Neural cell (in vitro differentiated cells): ENCODE data around the gene PKN1.

Experiments
- CTCF ChIP-seq: fragments of 450-650 bp; IDR thresholded peaks from 2 replicates; pipeline ENCODE4 v1.5.1; 2014; ENCODE audit warnings: antibody characterized with exemption, mild to moderate bottlenecking, moderate library complexity; ENCODE audit not compliant: poor library complexity, severe bottlenecking
- EP300 ChIP-seq: fragments of 450-650 bp; conservative IDR thresholded peaks from 2 replicates; pipeline ENCODE4 v1.6.1; 2014; ENCODE audit warnings: antibody characterized with exemption, mild to moderate bottlenecking, moderate library complexity; ENCODE audit not compliant: poor library complexity, severe bottlenecking
- EZH2 ChIP-seq: fragments of 200-600, 300-800 bp; shearing (Covaris generic), sonication (generic); IDR thresholded peaks from 2 replicates; pipeline ENCODE4 v1.6.1; 2014; ENCODE audit warnings: antibody characterized with exemption, low read length, borderline replicate concordance, mild to moderate bottlenecking; ENCODE audit not compliant: insufficient read depth, poor library complexity, severe bottlenecking
- MXI1 ChIP-seq: fragments of 450-650 bp; conservative IDR thresholded peaks from 2 replicates; pipeline ENCODE4 v1.6.1; 2014; ENCODE audit warnings: antibody characterized with exemption, mild to moderate bottlenecking; ENCODE audit not compliant: poor library complexity, severe bottlenecking
- POLR2AphosphoS5 ChIP-seq: IDR thresholded peaks from 2 replicates; pipeline ENCODE4 v1.6.1; 2012
- RAD21 ChIP-seq: fragments of 450-650 bp; conservative IDR thresholded peaks from 2 replicates; pipeline ENCODE4 v1.6.1; 2014; ENCODE audit warnings: antibody characterized with exemption, mild to moderate bottlenecking, moderate library complexity
- REST ChIP-seq: IDR thresholded peaks from 2 replicates; pipeline ENCODE4 v1.6.1; 2012; ENCODE audit warnings: borderline replicate concordance
- SMC3 ChIP-seq: fragments of 450-650 bp; conservative IDR thresholded peaks from 2 replicates; pipeline ENCODE4 v1.6.1; 2014; ENCODE audit warnings: antibody characterized with exemption, mild to moderate bottlenecking, moderate library complexity; ENCODE audit not compliant: poor library complexity
- TAF1 ChIP-seq: IDR thresholded peaks from 2 replicates; pipeline ENCODE4 v1.6.1; 2012; ENCODE audit warnings: low read depth

GRCh38 chr19:14449321-14449720 is 16.2 kb downstream of the PKN1 start:
- TF ChIP-seq CTCF = no peak
- no peak for TF ChIP-seq TAF1
- TF ChIP-seq MXI1 = no peak
- no peak for TF ChIP-seq SMC3
- TF ChIP-seq EZH2 = no peak
- no peak for TF ChIP-seq POLR2AphosphoS5
- no peak for TF ChIP-seq EP300
- no peak for TF ChIP-seq RAD21
- TF ChIP-seq REST = no peak
